HepG2 (cell line): ENCODE results near the gene CRIM1. TPM values are rescaled to one million over a fixed set of nuclear protein-coding genes. Genes with fewer than 3 reads are reported as not detected.

Experiments used
- ETS1 ChIP-seq: sonication (generic); formaldehyde crosslinking; IDR thresholded peaks from 2 replicates; pipeline ENCODE4 v1.4.0; 2020; ENCODE audit warnings: missing genetic modification reagents
- HIVEP1 ChIP-seq: sonication (generic); formaldehyde crosslinking; IDR thresholded peaks from 2 replicates; pipeline ENCODE4 v1.4.0; 2020; ENCODE audit warnings: mild to moderate bottlenecking, missing genetic modification reagents
- MIER3 ChIP-seq: IDR thresholded peaks from 2 replicates; pipeline ENCODE4 v1.6.1; 2016; ENCODE audit warnings: missing compliant biosample characterization, borderline replicate concordance
- PPARG ChIP-seq: conservative IDR thresholded peaks from 2 replicates; pipeline ENCODE4 v1.6.1; 2016; ENCODE audit warnings: missing biosample characterization, missing genetic modification reagents
- SKIL ChIP-seq: sonication (generic); formaldehyde crosslinking; IDR thresholded peaks from 2 replicates; pipeline ENCODE4 v1.8.0; 2022; ENCODE audit warnings: missing genetic modification reagents, mild to moderate bottlenecking, moderate library complexity, borderline replicate concordance
- THAP7 ChIP-seq: sonication (generic); formaldehyde crosslinking; IDR thresholded peaks from 2 replicates; pipeline ENCODE4 v1.8.1; 2023; ENCODE audit warnings: mild to moderate bottlenecking, missing genetic modification reagents
- ZFP37 ChIP-seq: sonication (generic); formaldehyde crosslinking; IDR thresholded peaks from 2 replicates; pipeline ENCODE4 v1.4.0; 2020; ENCODE audit warnings: missing genetic modification reagents, borderline replicate concordance
- ZNF160 ChIP-seq: sonication (generic); formaldehyde crosslinking; IDR thresholded peaks from 2 replicates; pipeline ENCODE4 v1.8.0; 2022; ENCODE audit warnings: mild to moderate bottlenecking, inconsistent platforms, missing genetic modification reagents
- ZNF44 ChIP-seq: sonication (generic); formaldehyde crosslinking; IDR thresholded peaks from 2 replicates; pipeline ENCODE4 v1.5.1; 2020; ENCODE audit warnings: mild to moderate bottlenecking, missing genetic modification reagents
- ZNF496 ChIP-seq: sonication (generic); formaldehyde crosslinking; IDR thresholded peaks from 2 replicates; pipeline ENCODE4 v1.8.1; 2023; ENCODE audit warnings: mild to moderate bottlenecking, moderate library complexity, missing genetic modification reagents; ENCODE audit not compliant: insufficient replicate concordance
- ZNF503 ChIP-seq: sonication (generic); formaldehyde crosslinking; IDR thresholded peaks from 2 replicates; pipeline ENCODE4 v1.4.0; 2020; ENCODE audit warnings: missing genetic modification reagents
- ZZZ3 ChIP-seq: sonication (generic); formaldehyde crosslinking; IDR thresholded peaks from 2 replicates; pipeline ENCODE4 v1.4.0; 2020; ENCODE audit warnings: missing genetic modification reagents, mild to moderate bottlenecking, borderline replicate concordance
- polyA plus RNA-seq, 8 experiments: library from polyadenylated mRNA; depleted of rRNA in 3 of 8; stranded (reverse) in 7 of 8; unstranded in 1 of 8; fragments of >200 nt; fragmentation: Illumina TruSeq in 4 of 8; extraction: Trizol in 4 of 8; gene quantifications; 2 replicates each; pipeline versions ENCODE4 v1.2.1 to v1.2.3, GENCODE V29; 2011 to 2016; ENCODE audit warnings: low read depth in 4 of 8, missing spikeins in 1 of 8, mixed read lengths in 1 of 8; ENCODE audit not compliant: insufficient read depth in 1 of 8
- total RNA-seq, 5 experiments: library from RNA; depleted of rRNA; stranded (reverse); fragments of >200 nt; fragmentation: Illumina TruSeq; extraction: Trizol; gene quantifications; 2 replicates each; pipeline ENCODE4 v1.2.3, GENCODE V29; 2016; ENCODE audit warnings: low read depth in 1 of 5
- TF ChIP-seq, protein P1 (sequence below): sonication (generic); formaldehyde crosslinking; IDR thresholded peaks from 2 replicates; pipeline ENCODE4 v1.8.1; 2023; ENCODE audit warnings: mild to moderate bottlenecking, inconsistent platforms, moderate library complexity, missing genetic modification reagents, borderline replicate concordance
- TF ChIP-seq, protein P2 (sequence below): sonication (generic); formaldehyde crosslinking; IDR thresholded peaks from 2 replicates; pipeline ENCODE4 v1.4.0; 2020; ENCODE audit warnings: missing genetic modification reagents
- TF ChIP-seq, protein P3 (sequence below): sonication (generic); formaldehyde crosslinking; IDR thresholded peaks from 2 replicates; pipeline ENCODE4 v1.4.0; 2020; ENCODE audit warnings: missing genetic modification reagents, borderline replicate concordance

CRIM1 gene
- total and polyA plus RNA-seq, 2 of the 13 experiments (the other 11 are each of a cell fraction or from before 2014, with no cell fraction given): 39.1 to 69.9 TPM

- TF ChIP-seq ETS1 (no peak), SKIL (no peak), ZNF503 (CRISPR knock-in tag) (no peak), ZNF44 (no peak), ZNF160 (no peak), ZFP37 (CRISPR knock-in tag) (0 out of 2 replicates have a peak, but pooled peaks have one; percentile 68), HIVEP1 (CRISPR knock-in tag) (no peak), PPARG (CRISPR knock-in tag) (peak; percentile 71), ZZZ3 (CRISPR knock-in tag) (no peak), MIER3 (CRISPR knock-in tag) (peak; percentile 61; the same call in 1 of the 2 replicates), THAP7 (CRISPR knock-in tag) (no peak), ZNF496 (CRISPR knock-in tag) (no peak)
- TF ChIP-seq, protein P1, sequence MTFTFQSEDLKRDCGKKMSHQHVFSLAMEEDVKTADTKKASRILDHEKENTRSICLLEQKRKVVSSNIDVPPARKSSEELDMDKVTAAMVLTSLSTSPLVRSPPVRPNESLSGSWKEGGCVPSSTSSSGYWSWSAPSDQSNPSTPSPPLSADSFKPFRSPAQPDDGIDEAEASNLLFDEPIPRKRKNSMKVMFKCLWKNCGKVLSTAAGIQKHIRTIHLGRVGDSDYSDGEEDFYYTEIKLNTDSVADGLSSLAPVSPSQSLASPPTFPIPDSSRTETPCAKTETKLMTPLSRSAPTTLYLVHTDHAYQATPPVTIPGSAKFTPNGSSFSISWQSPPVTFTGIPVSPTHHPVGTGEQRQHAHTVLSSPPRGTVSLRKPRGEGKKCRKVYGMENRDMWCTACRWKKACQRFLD: no peak
- TF ChIP-seq, protein P2, sequence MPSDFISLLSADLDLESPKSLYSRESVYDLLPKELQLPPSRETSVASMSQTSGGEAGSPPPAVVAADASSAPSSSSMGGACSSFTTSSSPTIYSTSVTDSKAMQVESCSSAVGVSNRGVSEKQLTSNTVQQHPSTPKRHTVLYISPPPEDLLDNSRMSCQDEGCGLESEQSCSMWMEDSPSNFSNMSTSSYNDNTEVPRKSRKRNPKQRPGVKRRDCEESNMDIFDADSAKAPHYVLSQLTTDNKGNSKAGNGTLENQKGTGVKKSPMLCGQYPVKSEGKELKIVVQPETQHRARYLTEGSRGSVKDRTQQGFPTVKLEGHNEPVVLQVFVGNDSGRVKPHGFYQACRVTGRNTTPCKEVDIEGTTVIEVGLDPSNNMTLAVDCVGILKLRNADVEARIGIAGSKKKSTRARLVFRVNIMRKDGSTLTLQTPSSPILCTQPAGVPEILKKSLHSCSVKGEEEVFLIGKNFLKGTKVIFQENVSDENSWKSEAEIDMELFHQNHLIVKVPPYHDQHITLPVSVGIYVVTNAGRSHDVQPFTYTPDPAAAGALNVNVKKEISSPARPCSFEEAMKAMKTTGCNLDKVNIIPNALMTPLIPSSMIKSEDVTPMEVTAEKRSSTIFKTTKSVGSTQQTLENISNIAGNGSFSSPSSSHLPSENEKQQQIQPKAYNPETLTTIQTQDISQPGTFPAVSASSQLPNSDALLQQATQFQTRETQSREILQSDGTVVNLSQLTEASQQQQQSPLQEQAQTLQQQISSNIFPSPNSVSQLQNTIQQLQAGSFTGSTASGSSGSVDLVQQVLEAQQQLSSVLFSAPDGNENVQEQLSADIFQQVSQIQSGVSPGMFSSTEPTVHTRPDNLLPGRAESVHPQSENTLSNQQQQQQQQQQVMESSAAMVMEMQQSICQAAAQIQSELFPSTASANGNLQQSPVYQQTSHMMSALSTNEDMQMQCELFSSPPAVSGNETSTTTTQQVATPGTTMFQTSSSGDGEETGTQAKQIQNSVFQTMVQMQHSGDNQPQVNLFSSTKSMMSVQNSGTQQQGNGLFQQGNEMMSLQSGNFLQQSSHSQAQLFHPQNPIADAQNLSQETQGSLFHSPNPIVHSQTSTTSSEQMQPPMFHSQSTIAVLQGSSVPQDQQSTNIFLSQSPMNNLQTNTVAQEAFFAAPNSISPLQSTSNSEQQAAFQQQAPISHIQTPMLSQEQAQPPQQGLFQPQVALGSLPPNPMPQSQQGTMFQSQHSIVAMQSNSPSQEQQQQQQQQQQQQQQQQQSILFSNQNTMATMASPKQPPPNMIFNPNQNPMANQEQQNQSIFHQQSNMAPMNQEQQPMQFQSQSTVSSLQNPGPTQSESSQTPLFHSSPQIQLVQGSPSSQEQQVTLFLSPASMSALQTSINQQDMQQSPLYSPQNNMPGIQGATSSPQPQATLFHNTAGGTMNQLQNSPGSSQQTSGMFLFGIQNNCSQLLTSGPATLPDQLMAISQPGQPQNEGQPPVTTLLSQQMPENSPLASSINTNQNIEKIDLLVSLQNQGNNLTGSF (CRISPR knock-in tag): no peak
- TF ChIP-seq, protein P3, sequence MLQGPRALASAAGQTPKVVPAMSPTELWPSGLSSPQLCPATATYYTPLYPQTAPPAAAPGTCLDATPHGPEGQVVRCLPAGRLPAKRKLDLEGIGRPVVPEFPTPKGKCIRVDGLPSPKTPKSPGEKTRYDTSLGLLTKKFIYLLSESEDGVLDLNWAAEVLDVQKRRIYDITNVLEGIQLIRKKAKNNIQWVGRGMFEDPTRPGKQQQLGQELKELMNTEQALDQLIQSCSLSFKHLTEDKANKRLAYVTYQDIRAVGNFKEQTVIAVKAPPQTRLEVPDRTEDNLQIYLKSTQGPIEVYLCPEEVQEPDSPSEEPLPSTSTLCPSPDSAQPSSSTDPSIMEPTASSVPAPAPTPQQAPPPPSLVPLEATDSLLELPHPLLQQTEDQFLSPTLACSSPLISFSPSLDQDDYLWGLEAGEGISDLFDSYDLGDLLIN (CRISPR knock-in tag): no peak
These were observed 104.2 kb downstream of the CRIM1 start (continued) for GRCh38 chr2:36459725-36460137.
